GM12864 (cell line): ENCODE results near the gene CCDC167.
A peak's percentile ranks its signal among the peaks of the same experiment; 100 is the strongest.

Experiments
- DNase-seq: peaks from one replicate; pipeline ENCODE4 v3.0.0-alpha.2; 2011; ENCODE audit warnings: low read depth
- H3K4me3 ChIP-seq: 2 replicates; pipeline ENCODE4 v1.5.1; 2011; ENCODE audit warnings: mild to moderate bottlenecking, low read depth, low read length, control low read depth
- TF ChIP-seq, protein P1 (sequence below): IDR thresholded peaks from 2 replicates; pipeline ENCODE4 v1.5.1; 2011; ENCODE audit warnings: low read depth, mild to moderate bottlenecking, moderate library complexity, low read length, control low read depth, inconsistent platforms; ENCODE audit errors: missing control alignments

The CCDC167 gene

DNA sequence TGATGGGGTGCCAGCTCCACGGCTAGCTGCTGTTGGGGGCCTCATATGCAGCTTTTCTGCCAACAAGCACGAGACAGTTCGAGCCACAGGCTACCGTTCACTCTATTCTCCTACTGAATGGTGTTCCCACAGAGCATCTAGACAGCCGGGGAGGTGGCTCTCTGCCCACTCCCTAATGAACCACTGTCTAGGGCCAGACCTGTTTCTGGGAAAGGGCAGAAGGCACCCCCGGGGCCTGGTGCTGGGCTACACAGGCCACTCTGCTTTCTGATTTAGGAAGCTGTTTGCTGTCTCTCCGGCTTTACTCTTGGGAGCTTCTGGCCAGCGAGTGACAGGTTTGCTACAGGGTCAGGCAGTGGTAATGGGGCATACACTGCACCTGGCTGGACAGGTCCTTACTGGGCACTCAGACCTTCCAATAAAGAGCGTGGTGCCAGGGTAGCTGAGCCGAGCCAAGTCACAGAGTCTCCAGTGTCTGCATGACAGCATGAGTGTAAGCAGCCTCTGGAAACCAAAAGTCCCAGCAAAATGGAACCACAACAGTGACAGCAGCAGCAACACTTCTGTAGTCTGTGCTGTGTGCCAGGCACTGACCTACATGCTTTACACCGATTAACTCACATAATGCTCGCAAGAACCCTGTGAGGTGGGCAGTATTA, 8.4 kb downstream of the CCDC167 start:
- TF ChIP-seq, protein P1, sequence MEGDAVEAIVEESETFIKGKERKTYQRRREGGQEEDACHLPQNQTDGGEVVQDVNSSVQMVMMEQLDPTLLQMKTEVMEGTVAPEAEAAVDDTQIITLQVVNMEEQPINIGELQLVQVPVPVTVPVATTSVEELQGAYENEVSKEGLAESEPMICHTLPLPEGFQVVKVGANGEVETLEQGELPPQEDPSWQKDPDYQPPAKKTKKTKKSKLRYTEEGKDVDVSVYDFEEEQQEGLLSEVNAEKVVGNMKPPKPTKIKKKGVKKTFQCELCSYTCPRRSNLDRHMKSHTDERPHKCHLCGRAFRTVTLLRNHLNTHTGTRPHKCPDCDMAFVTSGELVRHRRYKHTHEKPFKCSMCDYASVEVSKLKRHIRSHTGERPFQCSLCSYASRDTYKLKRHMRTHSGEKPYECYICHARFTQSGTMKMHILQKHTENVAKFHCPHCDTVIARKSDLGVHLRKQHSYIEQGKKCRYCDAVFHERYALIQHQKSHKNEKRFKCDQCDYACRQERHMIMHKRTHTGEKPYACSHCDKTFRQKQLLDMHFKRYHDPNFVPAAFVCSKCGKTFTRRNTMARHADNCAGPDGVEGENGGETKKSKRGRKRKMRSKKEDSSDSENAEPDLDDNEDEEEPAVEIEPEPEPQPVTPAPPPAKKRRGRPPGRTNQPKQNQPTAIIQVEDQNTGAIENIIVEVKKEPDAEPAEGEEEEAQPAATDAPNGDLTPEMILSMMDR: no peak
- no peak for DNase-seq

GRCh38 chr6:37490536-37491170, 9.0 kb downstream of the CCDC167 start:
- no peak overlapping the region for H3K4me3 ChIP-seq
- DNase-seq: no peak
- TF ChIP-seq, protein P1: no peak

More for the DNA sequence above, 8.4 kb downstream of the CCDC167 start:
- no peak overlapping the region for H3K4me3 ChIP-seq

- DNase-seq: no peak
- no peak overlapping the region for H3K4me3 ChIP-seq
- TF ChIP-seq, protein P1: peak; percentile 29
These were observed 9.9 kb downstream of the CCDC167 start for GRCh38 chr6:37489697-37490336.

GRCh38 chr6:37488476-37488875, 11.2 kb downstream of the CCDC167 start:
- no peak overlapping the region for H3K4me3 ChIP-seq
- DNase-seq: no peak
- TF ChIP-seq, protein P1: no peak

GRCh38 chr6:37487591-37488380, 11.9 kb downstream of the CCDC167 start:
- DNase-seq: no peak

GRCh38 chr6:37486121-37486839, 13.4 kb downstream of the CCDC167 start:
- TF ChIP-seq, protein P1: no peak
- DNase-seq: no peak
- H3K4me3 ChIP-seq: no peak overlapping the region

More at GRCh38 chr6:37487591-37488380, 11.9 kb downstream of the CCDC167 start:
- TF ChIP-seq, protein P1: no peak
- no peak overlapping the region for H3K4me3 ChIP-seq
